K562 (cell line): ENCODE results near the gene CAMK2A. TPM values are rescaled to one million over a fixed set of nuclear protein-coding genes. Genes with fewer than 3 reads are reported as not detected.

Experiments
- ATAC-seq: fragments of 200-7000 bp; cut with Tn5 transposase; 3 replicates; pipeline ENCODE4 v1.9.1; 2020; ENCODE audit warnings: moderate library complexity
- BruUV-seq: library from RNA; stranded (reverse); fragments of 400-500 nt; replicated peaks from 2 replicates; lab custom pipeline; 2021; lab: Mats Ljungman, UMichigan
- CTCF ChIA-PET: fragments of 300-600 bp; formaldehyde crosslinking; extraction: SDS; loops from one replicate; lab custom pipeline; 2021; ENCODE audit warnings: low intra/inter-chr PET ratio; lab: Yijun Ruan, JAX
- POLR2A ChIA-PET: fragments of 300-600, 350-650 bp; sonication (Branson Sonifier 250); formaldehyde crosslinking; extraction: SDS; loops from one replicate; lab custom pipeline; 2021; ENCODE audit warnings: antibody characterized with exemption, inconsistent platforms; lab: Yijun Ruan, JAX
- DNase-seq, 4 experiments: peaks; one replicate each; pipeline versions ENCODE4 v3.0.0 to v3.0.0-alpha.2; 2011 to 2018; ENCODE audit warnings: low spot score in 3 of 4, mixed read lengths in 3 of 4; ENCODE audit errors: extremely low read depth in 1 of 4
- FAIRE-seq: peaks from 2 replicates; lab custom pipeline; 2011; peaks lifted over from hg19 to GRCh38; lab: Jason Lieb, UNC
- H2AFZ ChIP-seq: 2 replicates; pipeline ENCODE4 v1.6.0; 2011; ENCODE audit warnings: low read depth, low read length, control low read depth, inconsistent platforms
- H3K27ac ChIP-seq: fragments of 200-600 bp; 3 replicates; pipeline ENCODE4 v1.8.0; 2011; ENCODE audit warnings: low read depth, mild to moderate bottlenecking, control low read depth, inconsistent platforms, low read length, moderate library complexity, mixed read lengths; ENCODE audit errors: extremely low read depth
- H3K27me3 ChIP-seq, 2 experiments: fragments of 300-600 bp in 1 of 2; 2 replicates in 1 of 2; 3 replicates in 1 of 2; pipeline versions ENCODE4 v1.6.0 to v1.8.0; 2011; ENCODE audit warnings: inconsistent platforms in 2 of 2, low read length in 2 of 2, mild to moderate bottlenecking in 1 of 2, mixed read lengths in 1 of 2, moderate library complexity in 1 of 2; ENCODE audit not compliant: control insufficient read depth in 2 of 2, insufficient read depth in 2 of 2
- H3K36me3 ChIP-seq: fragments of 300-600 bp; 3 replicates; pipeline ENCODE4 v1.8.0; 2011; ENCODE audit warnings: mild to moderate bottlenecking, low read length, inconsistent platforms; ENCODE audit not compliant: control insufficient read depth, insufficient read depth
- H3K4me1 ChIP-seq, 2 experiments: fragments of 200-600 bp in 1 of 2; replicated peaks in 1 of 2; 2 replicates in 1 of 2; 3 replicates in 1 of 2; pipeline versions ENCODE4 v1.5.1 to v1.8.0; 2011; ENCODE audit warnings: inconsistent platforms in 2 of 2, low read length in 2 of 2, mild to moderate bottlenecking in 1 of 2, mixed read lengths in 1 of 2, moderate library complexity in 1 of 2; ENCODE audit not compliant: control insufficient read depth in 2 of 2, insufficient read depth in 2 of 2
- H3K4me2 ChIP-seq: 2 replicates; pipeline ENCODE4 v1.6.1; 2011; ENCODE audit warnings: low read length, control low read depth, inconsistent platforms, mixed read lengths; ENCODE audit not compliant: insufficient read depth
- H3K4me3 ChIP-seq: fragments of 200-600 bp; sonication (generic), shearing (Covaris generic); 2 replicates; pipeline ENCODE4 v1.5.1; 2016; ENCODE audit warnings: control low read depth, inconsistent platforms
- H3K79me2 ChIP-seq: fragments of 200-600 bp; 3 replicates; pipeline ENCODE4 v1.8.0; 2011; ENCODE audit warnings: low read length, inconsistent platforms; ENCODE audit not compliant: control insufficient read depth, insufficient read depth
- H3K9ac ChIP-seq, 2 experiments: 2 replicates each; pipeline versions ENCODE4 v1.6.0 to v1.6.1; 2011; ENCODE audit warnings: low read depth in 2 of 2, low read length in 2 of 2, control low read depth in 1 of 2, inconsistent platforms in 1 of 2, mild to moderate bottlenecking in 1 of 2, mixed read lengths in 1 of 2; ENCODE audit not compliant: insufficient read depth in 1 of 2
- H3K9me1 ChIP-seq: one replicate; pipeline ENCODE4 v1.6.0; 2011; ENCODE audit warnings: inconsistent platforms, mild to moderate bottlenecking, low read length, moderate library complexity; ENCODE audit not compliant: control insufficient read depth, insufficient read depth
- H3K9me3 ChIP-seq: replicated peaks from 2 replicates; pipeline ENCODE4 v1.5.1; 2011; ENCODE audit warnings: low read depth, low read length, inconsistent platforms; ENCODE audit not compliant: control insufficient read depth, insufficient read depth
- H4K20me1 ChIP-seq: replicated peaks from 2 replicates; pipeline ENCODE4 v1.6.1; 2011; ENCODE audit warnings: low read length, inconsistent platforms, mixed read lengths; ENCODE audit not compliant: control insufficient read depth, insufficient read depth
- CHD1 ChIP-seq: fragments of 200-600 bp; sonication (generic); IDR thresholded peaks from one replicate; pipeline ENCODE4 v1.6.1; 2012; ENCODE audit warnings: mild to moderate bottlenecking, moderate library complexity, low read length, inconsistent platforms
- GTF2E2 ChIP-seq: fragments of 200-800 bp; sonication (Bioruptor generic); IDR thresholded peaks from 2 replicates; pipeline ENCODE4 v1.6.1; 2016; ENCODE audit warnings: missing genetic modification characterization, missing compliant biosample characterization
- MAFF ChIP-seq: IDR thresholded peaks from 2 replicates; pipeline ENCODE4 v1.6.1; 2012; ENCODE audit warnings: low read length, improper control_type of control experiment
- NEUROD1 ChIP-seq: fragments of 150-350 bp; IDR thresholded peaks from 2 replicates; pipeline ENCODE4 v1.6.1; 2014; ENCODE audit warnings: borderline replicate concordance, low read length, low read depth; ENCODE audit not compliant: partially characterized antibody
- NONO ChIP-seq, 2 experiments: fragments of 200-400 bp in 1 of 2; fragments of 450-650 bp in 1 of 2; formaldehyde crosslinking in 1 of 2; IDR thresholded peaks; 2 replicates each; pipeline ENCODE4 v1.6.1; 2017; ENCODE audit warnings: low read depth in 2 of 2, mild to moderate bottlenecking in 2 of 2, moderate library complexity in 2 of 2, low read length in 1 of 2
- PTTG1 ChIP-seq: fragments of 450-650 bp; IDR thresholded peaks from 2 replicates; pipeline ENCODE4 v1.6.1; 2016; ENCODE audit warnings: low read depth, mild to moderate bottlenecking, missing genetic modification characterization, missing compliant biosample characterization
- SUPT5H ChIP-seq: fragments of 450-650 bp; IDR thresholded peaks from 2 replicates; pipeline ENCODE4 v1.6.1; 2016
- ZNF282 ChIP-seq: sonication (generic); formaldehyde crosslinking; IDR thresholded peaks from 2 replicates; pipeline ENCODE4 v1.8.1; 2023; ENCODE audit warnings: missing genetic modification reagents
- ZNF79 ChIP-seq: fragments of 250-450 bp; sonication (Bioruptor Pico); IDR thresholded peaks from 2 replicates; pipeline ENCODE4 v1.4.0; 2020; ENCODE audit warnings: low read depth, mild to moderate bottlenecking, moderate library complexity
- WGBS: fragments of 100-300 bp; shearing (Covaris generic); methylation state at CpG from one replicate; pipeline ENCODE4 v1.1.6; 2016; ENCODE audit warnings: low coverage, mixed read lengths; ENCODE audit not compliant: insufficient coverage; ENCODE audit errors: missing lambda C conversion rate; 5-methylcytosine and 5-hydroxymethylcytosine counted together
- in situ Hi-C: fragments of 300-500 bp; cut with MboI; formaldehyde crosslinking; loops from 4 replicates; pipeline ENCODE4 v1.15.0; 2018; ENCODE audit warnings: inconsistent platforms, mixed read lengths
- intact Hi-C: fragments of 100-400 bp; cut with micrococcal nuclease; formaldehyde crosslinking; loops from 2 replicates; pipeline ENCODE4 v1.14.2; 2022
- polyA plus RNA-seq, 8 experiments: library from polyadenylated mRNA; depleted of rRNA in 4 of 8; stranded (reverse) in 5 of 8; unstranded in 3 of 8; fragments of >200 nt; fragmentation: Nextera tagmentation in 2 of 8; fragmentation: Illumina TruSeq in 1 of 8; extraction: Ambion mirVana in 2 of 8; extraction: Trizol in 1 of 8; gene quantifications; 2 replicates each; pipeline versions ENCODE4 v1.2.1 to v1.2.3, GENCODE V29; 2011 to 2014; ENCODE audit warnings: inconsistent platforms in 1 of 8, missing spikeins in 1 of 8
- total RNA-seq, 7 experiments: library from RNA; depleted of rRNA in 6 of 7; stranded (reverse); fragments of >200 nt in 6 of 7; fragmentation: Illumina TruSeq in 2 of 7; extraction: Trizol in 2 of 7; gene quantifications; 2 replicates each; pipeline versions ENCODE4 v1.2.1 to v1.2.3, GENCODE V29; 2011 to 2021; ENCODE audit warnings: low replicate concordance in 1 of 7
- TF ChIP-seq, protein P1 (sequence below): fragments of 250-450 bp; sonication (Bioruptor Pico); IDR thresholded peaks from 2 replicates; pipeline ENCODE4 v1.5.0; 2020; ENCODE audit warnings: mild to moderate bottlenecking, borderline replicate concordance
- TF ChIP-seq, protein P2 (sequence below): fragments of 450-650 bp; IDR thresholded peaks from 2 replicates; pipeline ENCODE4 v1.6.1; 2018; ENCODE audit warnings: mild to moderate bottlenecking, low read depth; ENCODE audit not compliant: partially characterized antibody

Gene CAMK2A
- total and polyA plus RNA-seq, 9 of the 15 experiments (the other 6 are each of a cell fraction or from before 2014, with no cell fraction given), result 0.01 to 0.18 (median 0.04) TPM; not detected in 6

DNA sequence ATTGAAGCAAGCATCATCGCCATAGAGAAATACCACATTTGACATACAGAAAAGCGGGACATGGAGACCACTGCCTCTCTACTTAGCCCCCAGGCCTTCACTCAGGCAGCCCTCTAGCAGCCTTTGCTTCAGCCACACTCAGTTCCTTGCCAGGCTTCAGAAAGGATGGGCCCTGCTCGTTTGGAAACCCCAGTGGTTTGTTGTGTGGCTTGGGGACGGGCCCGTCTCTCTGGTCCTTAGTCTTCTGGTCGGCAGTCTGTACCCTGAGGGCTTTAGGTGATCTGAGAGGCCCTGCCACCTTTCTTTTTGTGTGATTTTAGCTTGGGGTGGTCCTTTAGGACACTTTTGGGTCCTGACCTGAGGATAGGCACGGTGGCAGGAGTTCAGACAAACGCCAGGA lies 34.2 kb upstream of the CAMK2A start:
- no TSS peak for BruUV-seq
- no peaks in the 10 kb centered on the region; the same call in 1 of the 2 replicates for H3K9me3 ChIP-seq
- ATAC-seq (no peak), DNase-seq (no peak), FAIRE-seq (no peak)
- H3K4me2 ChIP-seq, result no peak overlapping the region
- TF ChIP-seq NEUROD1 (no peak), ZNF79 (CRISPR knock-in tag) (no peak)
- no peak overlapping the region for H3K9ac ChIP-seq
- no peaks in the 10 kb centered on the region for H3K79me2 ChIP-seq
- intact Hi-C loops (no loop called here), in situ Hi-C loops (no loop called here)
- no peak overlapping the region for H3K4me3 ChIP-seq
- no peaks in the 10 kb centered on the region for H3K36me3 ChIP-seq
- ChIA-PET CTCF (no interaction called here), POLR2A (no interaction called here)
- no peak overlapping the region for H3K27ac ChIP-seq
- no peaks in the 10 kb centered on the region for H3K9me1 ChIP-seq
- no peak overlapping the region for H2AFZ ChIP-seq
- peaks cover 2% of the 10 kb centered on the region; the same call in 1 of the 2 replicates for H4K20me1 ChIP-seq
- H3K27me3 ChIP-seq, result peaks cover 2 to 28% of the 10 kb centered on the region in 2 experiments; a peak in 2 of 5 replicates
- 0% methylated on average over 8 of the region's 8 CpGs for WGBS
- H3K4me1 ChIP-seq, result peaks cover 0 to under 1% of the 10 kb centered on the region in 2 experiments; a peak in 3 of 5 replicates

DNA sequence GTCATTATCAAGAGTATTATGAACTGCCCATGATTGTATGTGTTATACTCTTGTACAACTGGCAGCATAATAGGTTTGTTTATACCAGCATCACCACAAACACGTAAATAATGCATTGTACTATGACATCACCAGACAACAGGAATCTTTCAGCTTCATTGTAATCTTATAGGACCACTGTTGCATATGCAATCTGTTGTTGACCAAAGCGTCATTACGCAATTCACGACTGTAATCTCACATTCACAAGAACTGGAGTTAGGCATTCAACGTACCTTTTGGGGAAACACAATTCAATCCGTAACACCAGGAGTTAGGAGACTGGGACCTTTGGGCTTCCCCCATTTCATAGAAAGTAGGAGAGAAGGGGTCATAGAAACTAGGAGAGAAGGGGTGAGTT lies 33.5 kb upstream of the CAMK2A start:
- no peaks in the 10 kb centered on the region; a peak in 1 of 5 replicates for H3K4me1 ChIP-seq
- H3K9me3 ChIP-seq, result no peaks in the 10 kb centered on the region; the same call in 1 of the 2 replicates
- DNase-seq (no peak), FAIRE-seq (peak; percentile 29), ATAC-seq (no peak)
- POLR2A ChIA-PET, result interaction anchor here (0.5 to 1.0 kb wide), 2 partner anchors 22 to 81 kb away, joined by 3 read pairs; no protein-coding TSS in a partner anchor
- no peak overlapping the region for H3K9ac ChIP-seq
- no peaks in the 10 kb centered on the region for H3K9me1 ChIP-seq
- H3K79me2 ChIP-seq, result no peaks in the 10 kb centered on the region
- intact Hi-C loops, result no loop called here
- no peak overlapping the region for H3K27ac ChIP-seq
- H3K4me2 ChIP-seq, result no peak overlapping the region
- CTCF ChIA-PET, result no interaction called here
- no TSS peak for BruUV-seq
- H4K20me1 ChIP-seq, result peaks cover 2% of the 10 kb centered on the region; the same call in 1 of the 2 replicates
- peaks cover 2 to 28% of the 10 kb centered on the region in 2 experiments; a peak in 3 of 5 replicates for H3K27me3 ChIP-seq
- in situ Hi-C loops, result no loop called here
- H3K4me3 ChIP-seq, result no peak overlapping the region
- H2AFZ ChIP-seq, result no peak overlapping the region
- H3K36me3 ChIP-seq, result no peaks in the 10 kb centered on the region
- WGBS, result 2% methylated on average over 6 of the region's 6 CpGs
- TF ChIP-seq, protein P1, sequence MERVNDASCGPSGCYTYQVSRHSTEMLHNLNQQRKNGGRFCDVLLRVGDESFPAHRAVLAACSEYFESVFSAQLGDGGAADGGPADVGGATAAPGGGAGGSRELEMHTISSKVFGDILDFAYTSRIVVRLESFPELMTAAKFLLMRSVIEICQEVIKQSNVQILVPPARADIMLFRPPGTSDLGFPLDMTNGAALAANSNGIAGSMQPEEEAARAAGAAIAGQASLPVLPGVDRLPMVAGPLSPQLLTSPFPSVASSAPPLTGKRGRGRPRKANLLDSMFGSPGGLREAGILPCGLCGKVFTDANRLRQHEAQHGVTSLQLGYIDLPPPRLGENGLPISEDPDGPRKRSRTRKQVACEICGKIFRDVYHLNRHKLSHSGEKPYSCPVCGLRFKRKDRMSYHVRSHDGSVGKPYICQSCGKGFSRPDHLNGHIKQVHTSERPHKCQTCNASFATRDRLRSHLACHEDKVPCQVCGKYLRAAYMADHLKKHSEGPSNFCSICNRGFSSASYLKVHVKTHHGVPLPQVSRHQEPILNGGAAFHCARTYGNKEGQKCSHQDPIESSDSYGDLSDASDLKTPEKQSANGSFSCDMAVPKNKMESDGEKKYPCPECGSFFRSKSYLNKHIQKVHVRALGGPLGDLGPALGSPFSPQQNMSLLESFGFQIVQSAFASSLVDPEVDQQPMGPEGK (CRISPR knock-in tag), result no peak
- TF ChIP-seq PTTG1 (tag) (no peak), ZNF282 (no peak), NONO (IDR thresholded peaks at IDR 0.05; ENCODE audit: low read depth in 2 of 2, low read length in 1 of 2) (no peak), GTF2E2 (tag) (no peak), SUPT5H (no peak), MAFF (no peak), CHD1 (no peak)
- TF ChIP-seq, protein P2, sequence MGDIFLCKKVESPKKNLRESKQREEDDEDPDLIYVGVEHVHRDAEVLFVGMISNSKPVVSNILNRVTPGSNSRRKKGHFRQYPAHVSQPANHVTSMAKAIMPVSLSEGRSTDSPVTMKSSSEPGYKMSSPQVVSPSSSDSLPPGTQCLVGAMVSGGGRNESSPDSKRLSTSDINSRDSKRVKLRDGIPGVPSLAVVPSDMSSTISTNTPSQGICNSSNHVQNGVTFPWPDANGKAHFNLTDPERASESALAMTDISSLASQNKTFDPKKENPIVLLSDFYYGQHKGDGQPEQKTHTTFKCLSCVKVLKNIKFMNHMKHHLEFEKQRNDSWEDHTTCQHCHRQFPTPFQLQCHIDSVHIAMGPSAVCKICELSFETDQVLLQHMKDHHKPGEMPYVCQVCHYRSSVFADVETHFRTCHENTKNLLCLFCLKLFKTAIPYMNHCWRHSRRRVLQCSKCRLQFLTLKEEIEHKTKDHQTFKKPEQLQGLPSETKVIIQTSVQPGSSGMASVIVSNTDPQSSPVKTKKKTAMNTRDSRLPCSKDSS, result no peak
